B cell (primary cell): ENCODE data around the gene TBK1. TPM values are rescaled to one million over a fixed set of nuclear protein-coding genes. Genes with fewer than 3 reads are reported as not detected.

Experiments
- ATAC-seq: fragments of 200-7000 bp; cut with Tn5 transposase; one replicate; pipeline ENCODE4 v1.10.0; 2021; ENCODE audit warnings: low read depth, mild to moderate bottlenecking, moderate number of reproducible peaks, moderate library complexity
- CTCF ChIA-PET: fragments of 350-600 bp; sonication (Branson Sonifier 250); formaldehyde crosslinking; loops from one replicate; lab custom pipeline; 2021; ENCODE audit warnings: antibody characterized with exemption, inconsistent platforms; lab: Charles Lee
- POLR2A ChIA-PET: fragments of 350-600 bp; sonication (Branson Sonifier 250); formaldehyde crosslinking; loops from one replicate; lab custom pipeline; 2021; ENCODE audit warnings: antibody characterized with exemption; lab: Charles Lee
- DNase-seq: peaks from one replicate; pipeline ENCODE4 v3.0.0; 2013
- H2AFZ ChIP-seq: 2 replicates; pipeline ENCODE4 v1.6.1; 2012; ENCODE audit warnings: mild to moderate bottlenecking, low read depth, low read length; ENCODE audit not compliant: insufficient read depth, poor library complexity, severe bottlenecking
- H3K27ac ChIP-seq, 2 donors: 1 replicate in 1 of 2; 2 replicates in 1 of 2; pipeline ENCODE4 v1.5.1; 2012 to 2013; ENCODE audit warnings: low read length in 2 of 2, mild to moderate bottlenecking in 2 of 2, moderate library complexity in 1 of 2
- H3K27me3 ChIP-seq, 4 experiments: fragments of 200-600 bp in 1 of 4; sonication (generic) in 1 of 4; replicated peaks in 1 of 4; 1 replicate in 2 of 4; 2 replicates in 2 of 4; pipeline versions ENCODE4 v1.6.1 to v1.7.0; 2013 to 2016; ENCODE audit warnings: low read length in 3 of 4, mild to moderate bottlenecking in 2 of 4, mixed read lengths in 1 of 4, moderate library complexity in 1 of 4; ENCODE audit not compliant: insufficient read depth in 4 of 4, control insufficient read depth in 3 of 4; ENCODE audit errors: control extremely low read depth in 1 of 4
- H3K36me3 ChIP-seq, 2 experiments: replicated peaks in 1 of 2; 1 replicate in 1 of 2; 2 replicates in 1 of 2; pipeline versions ENCODE4 v1.6.1 to v1.7.1; 2013; ENCODE audit warnings: low read length in 1 of 2; ENCODE audit not compliant: insufficient read depth in 2 of 2, control insufficient read depth in 1 of 2; ENCODE audit errors: control extremely low read depth in 1 of 2, extremely low read depth in 1 of 2
- H3K4me1 ChIP-seq, 2 donors: fragments of 200-600 bp in 1 of 2; sonication (generic) in 1 of 2; 1 replicate in 1 of 2; 2 replicates in 1 of 2; pipeline versions ENCODE4 v1.5.1 to v1.6.1; 2013 to 2017; ENCODE audit warnings: low read length in 2 of 2; ENCODE audit not compliant: control insufficient read depth in 2 of 2, insufficient read depth in 2 of 2
- H3K4me2 ChIP-seq: replicated peaks from 2 replicates; pipeline ENCODE3; 2012; ENCODE audit warnings: mild to moderate bottlenecking, low read depth, low read length; ENCODE audit not compliant: poor library complexity, severe bottlenecking
- H3K4me3 ChIP-seq, 5 experiments: fragments of 200-600 bp in 1 of 5; sonication (generic) in 1 of 5; 1 replicate in 3 of 5; 2 replicates in 2 of 5; pipeline versions ENCODE4 v1.5.1 to v1.7.0; 2011 to 2016; ENCODE audit warnings: low read length in 4 of 5, mild to moderate bottlenecking in 4 of 5, low read depth in 2 of 5, control low read depth in 1 of 5, moderate library complexity in 1 of 5; ENCODE audit not compliant: insufficient read depth in 1 of 5; ENCODE audit errors: control extremely low read depth in 1 of 5, extremely low read depth in 1 of 5
- H3K79me2 ChIP-seq: fragments of 200-600 bp; sonication (generic); one replicate; pipeline ENCODE4 v1.6.0; 2016; ENCODE audit warnings: low read length; ENCODE audit not compliant: control insufficient read depth, insufficient read depth
- H3K9ac ChIP-seq: fragments of 200-600 bp; sonication (generic); 2 replicates; pipeline ENCODE4 v1.6.1; 2017; ENCODE audit warnings: mild to moderate bottlenecking, low read length, moderate library complexity
- H3K9me3 ChIP-seq, 3 donors: one replicate each; pipeline versions ENCODE4 v1.6.1 to v1.7.1; 2013; ENCODE audit warnings: low read length in 2 of 3; ENCODE audit not compliant: control insufficient read depth in 2 of 3, insufficient read depth in 1 of 3; ENCODE audit errors: control extremely low read depth in 1 of 3
- H4K20me1 ChIP-seq: 2 replicates; pipeline ENCODE4 v1.6.0; 2012; ENCODE audit warnings: mild to moderate bottlenecking, low read length; ENCODE audit not compliant: insufficient read depth, control insufficient read depth, poor library complexity, severe bottlenecking
- H3K27ac Mint-ChIP-seq: one replicate; pipeline ENCODE4 v1.8.0; 2021; ENCODE audit warnings: mixed read lengths
- H3K27me3 Mint-ChIP-seq: one replicate; pipeline ENCODE4 v1.8.0; 2021; ENCODE audit warnings: mixed read lengths
- H3K4me1 Mint-ChIP-seq: one replicate; pipeline ENCODE4 v1.8.0; 2021; ENCODE audit warnings: mixed read lengths
- H3K4me3 Mint-ChIP-seq: one replicate; pipeline ENCODE4 v1.8.0; 2021; ENCODE audit warnings: mixed read lengths
- H3K9me3 Mint-ChIP-seq: one replicate; pipeline ENCODE4 v1.8.0; 2022; ENCODE audit warnings: mixed read lengths; ENCODE audit not compliant: insufficient read depth
- EZH2 ChIP-seq: IDR thresholded peaks from 2 replicates; pipeline ENCODE4 v1.6.1; 2012; ENCODE audit warnings: borderline replicate concordance, low read depth, mild to moderate bottlenecking, moderate library complexity, low read length; ENCODE audit not compliant: insufficient read depth, poor library complexity, severe bottlenecking
- WGBS: methylation state at CpG from one replicate; pipeline ENCODE4 v1.1.5; 2013; ENCODE audit warnings: missing lambda C conversion rate; ENCODE audit not compliant: insufficient coverage; 5-methylcytosine and 5-hydroxymethylcytosine counted together
- intact Hi-C: fragments of 100-400 bp; cut with micrococcal nuclease; formaldehyde crosslinking; loops from one replicate; pipeline ENCODE4 v1.10.0; 2022
- polyA plus RNA-seq: library from polyadenylated mRNA; depleted of rRNA; stranded (reverse); fragments of >200 nt; gene quantifications from 2 replicates; pipeline ENCODE4 v1.2.3, GENCODE V29; 2012
- total RNA-seq, 2 donors: library from RNA; stranded (reverse); fragments of 120-200 nt in 1 of 2; gene quantifications; 1 replicate in 1 of 2; 2 replicates in 1 of 2; pipeline versions ENCODE4 v1.2.3 to v1.2.4, GENCODE V29; 2013 to 2022
- TF ChIP-seq, protein P1 (sequence below): fragments of 200-600 bp; IDR thresholded peaks from one replicate; pipeline ENCODE4 v1.8.0; 2022; ENCODE audit warnings: antibody characterized with exemption, mild to moderate bottlenecking

The TBK1 gene
- total and polyA plus RNA-seq, 2 donors (not counting 1 experiment from before 2014, with no cell fraction given): 10.4 to 46.9 TPM

DNA sequence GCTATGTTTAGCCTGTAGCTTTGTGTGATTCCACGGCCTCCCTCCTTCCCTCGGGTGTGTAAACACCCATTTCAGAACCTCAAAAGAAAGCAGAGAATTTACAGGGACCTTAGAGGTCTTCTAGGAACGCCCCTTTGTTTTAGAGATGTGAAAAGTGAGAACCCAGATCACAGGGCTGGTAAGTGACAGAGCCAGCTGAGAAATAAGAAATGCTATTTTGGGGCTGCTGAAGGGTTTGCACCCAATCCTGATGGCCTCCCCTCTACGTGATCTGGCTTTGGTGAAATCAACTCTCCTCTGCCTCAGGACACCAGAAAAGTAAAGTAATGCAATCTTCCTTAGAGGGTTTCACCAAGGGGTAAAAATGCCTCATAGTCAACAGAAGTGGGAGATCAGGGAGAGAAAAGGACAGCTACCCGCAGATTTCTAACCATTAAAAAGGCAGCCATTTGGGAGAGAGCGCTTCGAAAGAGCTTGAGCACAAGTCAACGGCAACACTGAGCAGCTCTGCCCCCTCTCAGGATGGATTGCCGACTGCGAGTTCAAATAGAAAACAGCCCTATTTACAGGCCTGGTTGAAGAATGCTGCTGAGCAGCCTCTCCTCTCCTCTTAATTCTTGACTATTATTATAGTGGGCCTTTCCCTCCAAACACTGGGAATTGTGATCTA is 79.9 kb downstream of the TBK1 start:
- CTCF ChIA-PET: interaction anchor here (1.2 kb wide), 1 partner anchor 166 kb away, joined by 3 read pairs; no protein-coding TSS in a partner anchor
- Histone ChIP-seq H3K27me3 (no peaks in the 10 kb centered on the region), H3K4me2 (no peak overlapping the region), H3K27ac (no peak overlapping the region), H3K79me2 (no peaks in the 10 kb centered on the region), H3K4me1 (no peaks in the 10 kb centered on the region), H3K4me3 (no peak overlapping the region), H2AFZ (no peak overlapping the region), H3K9ac (no peak overlapping the region), H3K9me3 (no peaks in the 10 kb centered on the region), H3K36me3 (no peaks in the 10 kb centered on the region), H4K20me1 (no peaks in the 10 kb centered on the region)
- TF ChIP-seq, protein P1, sequence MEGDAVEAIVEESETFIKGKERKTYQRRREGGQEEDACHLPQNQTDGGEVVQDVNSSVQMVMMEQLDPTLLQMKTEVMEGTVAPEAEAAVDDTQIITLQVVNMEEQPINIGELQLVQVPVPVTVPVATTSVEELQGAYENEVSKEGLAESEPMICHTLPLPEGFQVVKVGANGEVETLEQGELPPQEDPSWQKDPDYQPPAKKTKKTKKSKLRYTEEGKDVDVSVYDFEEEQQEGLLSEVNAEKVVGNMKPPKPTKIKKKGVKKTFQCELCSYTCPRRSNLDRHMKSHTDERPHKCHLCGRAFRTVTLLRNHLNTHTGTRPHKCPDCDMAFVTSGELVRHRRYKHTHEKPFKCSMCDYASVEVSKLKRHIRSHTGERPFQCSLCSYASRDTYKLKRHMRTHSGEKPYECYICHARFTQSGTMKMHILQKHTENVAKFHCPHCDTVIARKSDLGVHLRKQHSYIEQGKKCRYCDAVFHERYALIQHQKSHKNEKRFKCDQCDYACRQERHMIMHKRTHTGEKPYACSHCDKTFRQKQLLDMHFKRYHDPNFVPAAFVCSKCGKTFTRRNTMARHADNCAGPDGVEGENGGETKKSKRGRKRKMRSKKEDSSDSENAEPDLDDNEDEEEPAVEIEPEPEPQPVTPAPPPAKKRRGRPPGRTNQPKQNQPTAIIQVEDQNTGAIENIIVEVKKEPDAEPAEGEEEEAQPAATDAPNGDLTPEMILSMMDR: no peak
- no peak for TF ChIP-seq EZH2
- peaks cover 5% of the 10 kb centered on the region for H3K27me3 Mint-ChIP-seq
- no peak overlapping the region for H3K4me3 Mint-ChIP-seq
- WGBS: 100% methylated on average over 4 of the region's 10 CpGs
- intact Hi-C loops: no loop called here
- DNase-seq: no peak
- no peak for ATAC-seq
- POLR2A ChIA-PET: no interaction called here
- H3K4me1 Mint-ChIP-seq: no peaks in the 10 kb centered on the region
- H3K27ac Mint-ChIP-seq: no peak overlapping the region
- H3K9me3 Mint-ChIP-seq: no peaks in the 10 kb centered on the region

DNA sequence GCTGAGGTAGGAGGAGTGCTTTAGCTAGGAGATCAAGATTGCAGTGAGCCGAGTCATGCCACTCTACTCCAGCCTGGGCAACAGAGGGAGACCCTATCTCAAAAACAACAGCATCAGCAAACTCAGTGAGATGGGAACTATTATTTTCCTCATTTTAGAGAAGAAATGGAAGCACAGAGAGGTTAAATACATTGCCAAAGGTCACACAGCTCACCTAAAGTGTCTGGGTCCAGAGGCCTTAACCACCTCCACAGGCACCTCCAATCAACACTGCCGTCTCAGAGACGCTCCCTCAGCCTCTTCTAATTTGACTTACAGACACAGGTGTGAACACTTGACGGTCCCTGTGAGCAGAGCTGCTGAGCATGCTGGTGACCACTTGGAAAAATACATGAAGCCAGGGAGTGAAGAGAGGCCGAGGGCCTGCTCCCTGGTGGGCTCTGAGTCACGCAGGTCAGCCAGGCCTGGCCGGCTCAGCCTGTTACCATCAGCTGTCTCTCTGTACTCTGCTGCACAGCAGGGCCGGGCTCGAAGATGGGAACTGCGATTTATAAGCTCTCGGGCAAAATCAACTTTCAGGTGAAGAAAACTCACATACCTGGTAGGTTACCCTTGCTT is 80.9 kb downstream of the TBK1 start:
- Mint-ChIP-seq H3K27ac (no peak overlapping the region), H3K9me3 (no peaks in the 10 kb centered on the region), H3K4me1 (no peaks in the 10 kb centered on the region), H3K27me3 (peaks cover 14% of the 10 kb centered on the region), H3K4me3 (no peak overlapping the region)
- TF ChIP-seq, protein P1: no peak
- TF ChIP-seq EZH2: no peak
- WGBS: 93% methylated on average over 10 of the region's 11 CpGs
- Histone ChIP-seq H3K79me2 (no peaks in the 10 kb centered on the region), H3K4me1 (no peaks in the 10 kb centered on the region), H3K27me3 (no peaks in the 10 kb centered on the region), H3K4me3 (no peak overlapping the region), H4K20me1 (no peaks in the 10 kb centered on the region), H3K4me2 (no peak overlapping the region), H3K9ac (no peak overlapping the region), H3K9me3 (no peaks in the 10 kb centered on the region), H3K36me3 (no peaks in the 10 kb centered on the region), H3K27ac (no peak overlapping the region), H2AFZ (no peak overlapping the region)
- intact Hi-C loops: no loop called here
- ChIA-PET CTCF (interaction anchor here (0.6 kb wide), 1 partner anchor 16 kb away, joined by 3 read pairs; no protein-coding TSS in a partner anchor), POLR2A (no interaction called here)
- DNase-seq: no peak
- no peak for ATAC-seq
